ENCODE measurements around the gene NSD2. TPM values are rescaled to one million over a fixed set of nuclear protein-coding genes. Genes with fewer than 3 reads are reported as not detected.

Gene NSD2
- total RNA-seq, 6 experiments from 2014 or later = 65.2 to 121 (median 109) TPM

DNA sequence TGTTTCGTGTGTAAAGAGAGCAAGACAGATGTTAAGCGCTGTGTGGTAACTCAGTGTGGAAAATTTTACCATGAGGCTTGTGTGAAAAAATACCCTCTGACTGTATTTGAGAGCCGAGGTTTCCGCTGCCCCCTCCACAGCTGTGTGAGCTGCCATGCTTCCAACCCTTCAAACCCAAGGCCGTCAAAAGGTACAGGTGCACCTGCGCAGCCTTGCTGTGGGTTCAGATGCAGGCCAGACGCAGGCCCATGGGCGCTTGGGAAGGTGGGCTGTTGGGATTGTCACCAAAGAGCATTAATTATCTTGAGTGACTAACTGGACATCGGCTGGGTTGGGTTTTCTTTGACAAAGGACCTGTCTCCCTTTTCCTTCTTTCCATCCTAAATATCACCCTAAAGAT is 82.1 kb downstream of the NSD2 start:
- Mint-ChIP-seq H3K4me3 (no peak overlapping the region), H3K27me3 (ENCODE audit: insufficient read depth) (peaks cover 3% of the 10 kb centered on the region), H3K27ac (no peak overlapping the region), H3K9me3 (no peaks in the 10 kb centered on the region), H3K4me1 (ENCODE audit: low read depth) (no peaks in the 10 kb centered on the region), H3K36me3 (ENCODE audit: low read depth) (peaks cover 11% of the 10 kb centered on the region; the same call in 1 of the 2 replicates)
- no peak for DNase-seq
- TF ChIP-seq, protein P1, sequence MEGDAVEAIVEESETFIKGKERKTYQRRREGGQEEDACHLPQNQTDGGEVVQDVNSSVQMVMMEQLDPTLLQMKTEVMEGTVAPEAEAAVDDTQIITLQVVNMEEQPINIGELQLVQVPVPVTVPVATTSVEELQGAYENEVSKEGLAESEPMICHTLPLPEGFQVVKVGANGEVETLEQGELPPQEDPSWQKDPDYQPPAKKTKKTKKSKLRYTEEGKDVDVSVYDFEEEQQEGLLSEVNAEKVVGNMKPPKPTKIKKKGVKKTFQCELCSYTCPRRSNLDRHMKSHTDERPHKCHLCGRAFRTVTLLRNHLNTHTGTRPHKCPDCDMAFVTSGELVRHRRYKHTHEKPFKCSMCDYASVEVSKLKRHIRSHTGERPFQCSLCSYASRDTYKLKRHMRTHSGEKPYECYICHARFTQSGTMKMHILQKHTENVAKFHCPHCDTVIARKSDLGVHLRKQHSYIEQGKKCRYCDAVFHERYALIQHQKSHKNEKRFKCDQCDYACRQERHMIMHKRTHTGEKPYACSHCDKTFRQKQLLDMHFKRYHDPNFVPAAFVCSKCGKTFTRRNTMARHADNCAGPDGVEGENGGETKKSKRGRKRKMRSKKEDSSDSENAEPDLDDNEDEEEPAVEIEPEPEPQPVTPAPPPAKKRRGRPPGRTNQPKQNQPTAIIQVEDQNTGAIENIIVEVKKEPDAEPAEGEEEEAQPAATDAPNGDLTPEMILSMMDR (IDR thresholded peaks at IDR 0.05) = no peak

DNA sequence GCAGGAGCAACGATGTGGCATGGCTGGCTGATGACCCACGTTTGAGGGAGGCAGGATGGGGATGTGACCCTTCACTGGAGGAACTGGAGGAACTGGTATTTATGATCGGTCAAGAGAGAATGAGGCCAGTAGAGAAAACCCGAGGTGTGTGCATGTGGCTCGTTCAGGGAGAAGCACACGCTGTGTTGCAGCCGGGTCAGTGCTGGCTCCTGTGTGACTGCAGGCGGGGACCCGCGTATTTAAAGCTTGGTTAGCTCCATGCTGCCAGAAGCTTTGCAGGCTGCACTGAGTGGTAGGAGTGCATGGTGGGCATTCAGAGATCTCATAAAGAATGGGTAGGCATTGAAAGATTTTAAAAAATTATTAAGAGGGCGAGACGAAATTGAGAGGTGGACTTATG is 85.4 kb downstream of the NSD2 start:
- TF ChIP-seq, protein P1 (IDR thresholded peaks at IDR 0.05) = no peak
- Mint-ChIP-seq H3K27me3 (ENCODE audit: insufficient read depth) (peaks cover 4% of the 10 kb centered on the region), H3K27ac (no peak overlapping the region), H3K36me3 (ENCODE audit: low read depth) (peaks cover 35% of the 10 kb centered on the region), H3K4me1 (ENCODE audit: low read depth) (peaks cover 10% of the 10 kb centered on the region), H3K4me3 (no peak overlapping the region), H3K9me3 (no peaks in the 10 kb centered on the region)
- no peak for DNase-seq

DNA sequence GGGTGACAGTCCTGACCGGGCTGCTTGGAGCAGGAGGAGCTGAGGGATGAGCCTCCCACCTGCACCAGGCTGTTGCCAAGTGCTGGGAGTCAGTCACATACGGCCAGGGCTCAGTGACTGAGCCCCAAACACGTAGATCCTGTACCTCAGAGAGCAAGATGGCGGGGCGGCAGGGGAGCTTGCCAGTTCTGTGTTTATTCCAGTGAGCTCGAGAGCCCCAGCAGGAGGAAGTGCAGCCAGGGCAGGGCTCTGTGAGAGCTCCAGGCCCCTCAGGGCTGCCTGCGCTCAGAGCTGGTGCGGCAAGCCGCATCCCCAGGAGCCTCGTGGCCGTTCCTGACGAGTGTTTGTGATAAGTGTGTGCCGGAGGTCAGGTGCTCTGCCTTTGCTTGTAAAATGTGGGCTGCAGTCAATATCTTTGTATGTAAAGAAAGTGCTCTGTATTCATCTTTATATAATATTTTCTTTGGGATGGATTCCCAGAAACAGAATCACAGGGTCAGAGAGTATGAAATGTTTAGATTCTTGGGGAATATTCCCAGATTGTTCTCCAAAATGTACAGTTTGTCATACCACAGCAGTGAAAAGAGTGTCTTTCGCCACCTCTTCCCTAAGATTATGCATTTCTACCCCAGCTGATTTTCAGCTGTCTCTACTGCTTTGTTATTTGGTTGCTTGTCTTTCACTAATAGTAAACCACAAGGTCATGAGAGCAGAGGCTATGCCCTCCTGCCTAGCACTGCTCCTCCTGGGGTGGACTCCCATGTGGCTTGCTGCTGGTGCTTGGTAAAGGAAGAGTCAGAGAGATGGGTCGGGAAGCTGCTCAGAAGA is 87.3 kb downstream of the NSD2 start:
- Mint-ChIP-seq H3K36me3 (ENCODE audit: low read depth) (peaks cover 50% of the 10 kb centered on the region), H3K4me3 (no peak overlapping the region), H3K9me3 (no peaks in the 10 kb centered on the region), H3K27me3 (ENCODE audit: insufficient read depth) (peaks cover 4% of the 10 kb centered on the region), H3K4me1 (ENCODE audit: low read depth) (peaks cover 10% of the 10 kb centered on the region), H3K27ac (peak overlapping the region; percentile 11)
- no peak for DNase-seq
- TF ChIP-seq, protein P1 (IDR thresholded peaks at IDR 0.05) = no peak

DNA sequence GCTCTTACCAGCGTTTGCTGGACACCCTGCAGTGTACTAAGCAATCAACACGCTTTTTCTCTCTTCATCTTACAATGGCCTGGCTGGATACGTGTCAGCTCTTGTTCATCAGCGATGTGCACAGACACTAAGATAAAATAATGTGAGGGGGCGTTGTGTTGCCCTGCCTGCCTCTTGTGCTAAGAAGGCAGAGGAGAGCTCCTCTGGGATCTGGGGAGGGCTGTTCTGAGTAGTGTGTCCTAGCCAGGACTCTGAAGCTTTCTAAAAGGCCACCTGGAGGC is 87.9 kb downstream of the NSD2 start:
- peak overlapping the region; percentile 11; the same call in 1 of the 2 replicates for H3K27ac Mint-ChIP-seq
- no peak for DNase-seq
- H3K36me3 Mint-ChIP-seq (ENCODE audit: low read depth) = peaks cover 54% of the 10 kb centered on the region
- TF ChIP-seq, protein P1 (IDR thresholded peaks at IDR 0.05) = no peak
- H3K27me3 Mint-ChIP-seq (ENCODE audit: insufficient read depth) = peaks cover 4% of the 10 kb centered on the region
- no peaks in the 10 kb centered on the region for H3K9me3 Mint-ChIP-seq
- H3K4me1 Mint-ChIP-seq (ENCODE audit: low read depth) = peaks cover 10% of the 10 kb centered on the region
- H3K4me3 Mint-ChIP-seq = no peak overlapping the region

DNA sequence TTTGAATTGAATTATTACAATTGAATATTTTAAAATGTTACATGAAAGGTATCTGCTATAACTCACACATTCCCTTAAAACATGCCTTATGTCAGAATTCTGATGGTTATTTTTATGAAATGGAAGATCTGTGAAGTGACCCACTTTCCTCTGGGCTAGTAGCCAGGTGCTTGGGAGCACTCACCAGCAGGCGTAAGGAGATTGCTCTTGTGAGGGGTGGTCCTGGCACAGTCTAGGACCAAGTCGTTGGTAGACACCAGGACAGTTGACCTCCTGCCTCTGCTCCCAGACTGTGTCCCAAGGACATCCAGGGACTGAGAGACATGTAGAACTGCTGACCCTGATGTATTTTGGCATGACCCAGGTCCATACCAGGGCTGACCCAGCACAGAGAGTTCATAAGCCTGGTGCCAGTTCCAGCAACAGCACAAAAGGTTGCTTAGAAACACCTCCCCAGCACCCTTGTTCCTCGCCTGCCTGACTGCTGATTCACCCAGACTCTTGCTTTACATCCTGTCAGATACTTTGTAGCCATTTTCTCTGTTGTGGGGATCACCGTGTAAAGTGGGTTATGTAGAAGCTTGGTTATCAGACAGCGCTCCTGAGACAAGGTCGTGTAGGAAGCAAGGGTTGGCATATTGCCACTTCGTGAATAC is 89.1 kb downstream of the NSD2 start:
- TF ChIP-seq, protein P1 (IDR thresholded peaks at IDR 0.05) = no peak
- Mint-ChIP-seq H3K9me3 (no peaks in the 10 kb centered on the region), H3K4me3 (no peak overlapping the region), H3K27ac (peak overlapping the region; percentile 40), H3K27me3 (ENCODE audit: insufficient read depth) (peaks cover 1% of the 10 kb centered on the region; the same call in 1 of the 2 replicates), H3K4me1 (ENCODE audit: low read depth) (peaks cover 15% of the 10 kb centered on the region), H3K36me3 (ENCODE audit: low read depth) (peaks cover 63% of the 10 kb centered on the region)
- peak; percentile 19 for DNase-seq

Data from HFFc6 (cell line).